GM18508 (cell line): ENCODE results near the gene EQTN.
A peak's percentile ranks its signal among the peaks of the same experiment; 100 is the strongest.

ENCODE experiments used
- ATAC-seq: cut with Tn5 transposase; IDR thresholded peaks from one replicate; pipeline ENCODE4 v1.9.1; 2021; ENCODE audit warnings: moderate number of reproducible peaks; ENCODE audit not compliant: insufficient read depth, unreplicated experiment

EQTN gene

DNA sequence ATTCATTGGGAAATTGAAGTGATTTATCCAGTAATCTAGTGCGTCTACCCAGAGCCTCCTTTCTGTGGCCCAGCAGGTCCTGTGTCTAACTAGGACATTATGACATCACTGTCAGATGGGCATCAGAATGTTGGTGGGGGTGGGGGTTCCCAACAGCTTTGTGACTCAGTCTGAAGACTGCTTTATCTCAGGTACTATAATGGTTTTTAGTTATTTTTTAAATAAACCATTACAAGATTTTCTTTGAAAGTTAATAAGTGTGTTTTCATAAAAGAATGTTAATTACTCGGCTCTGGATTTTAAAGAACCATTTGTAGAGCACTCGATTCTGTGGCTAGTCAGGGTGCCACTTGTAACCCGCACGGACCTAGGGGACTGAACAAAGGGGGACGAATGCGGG is at the start of gene EQTN:
TSS of gene EQTN (minus strand) at position 101 of the 400 bp plus-strand sequence. CDS start at position 6, 95 bp downstream.
- ATAC-seq: no peak

DNA sequence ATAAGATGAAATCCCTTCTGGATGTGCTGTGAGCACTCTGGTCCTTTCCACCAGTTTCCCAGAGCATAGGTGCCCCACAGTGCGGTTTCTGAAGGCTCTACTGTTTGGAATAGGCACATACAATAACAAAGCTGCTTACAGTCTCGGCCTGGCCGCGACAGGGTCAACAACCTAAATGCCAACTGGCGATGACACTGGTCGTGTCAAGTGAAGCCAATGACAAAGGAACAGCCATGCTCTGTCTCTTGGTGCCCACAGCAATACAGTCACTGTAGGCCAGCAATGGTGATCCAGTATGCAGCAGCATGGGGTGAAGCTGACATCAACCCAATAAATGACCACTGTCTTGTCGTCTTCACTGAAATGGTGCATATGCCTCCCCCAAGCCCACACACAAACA is 47.8 kb upstream of the EQTN start:
- ATAC-seq: no peak

DNA sequence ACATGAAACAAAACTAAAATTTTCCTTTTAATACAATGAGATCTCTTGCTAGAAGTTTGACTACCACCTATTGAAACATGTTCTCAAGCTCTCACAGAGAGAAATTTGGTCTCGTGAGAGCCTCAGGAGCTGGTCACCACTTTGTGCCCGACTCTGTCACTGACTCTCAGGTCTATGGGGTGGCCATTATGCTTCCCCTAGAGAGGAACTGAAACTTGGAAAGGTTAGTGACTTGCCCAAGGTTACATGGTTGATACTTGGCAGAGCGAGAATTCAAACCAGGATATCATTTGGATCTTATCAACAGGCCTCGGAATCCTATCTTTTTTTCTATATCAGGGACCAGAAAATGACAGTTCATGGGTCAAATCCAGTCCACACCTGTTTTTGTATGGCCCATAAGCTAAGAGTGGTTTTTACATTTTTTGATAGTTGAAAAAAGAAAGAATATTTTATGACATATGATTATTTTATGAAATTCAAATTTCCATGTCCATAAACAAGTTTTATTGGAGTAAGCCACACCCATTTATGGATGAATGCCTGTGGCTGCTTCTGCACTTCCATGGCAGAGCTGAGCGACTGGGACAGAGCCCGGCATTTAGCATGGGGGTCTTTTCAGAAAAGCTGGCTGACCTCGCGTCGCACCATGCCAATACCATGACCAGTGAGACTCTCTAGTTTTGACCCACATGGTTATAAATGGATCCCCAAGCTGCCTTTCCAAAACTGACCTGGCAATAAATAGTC is 44.8 kb upstream of the EQTN start:
- no peak for ATAC-seq

DNA sequence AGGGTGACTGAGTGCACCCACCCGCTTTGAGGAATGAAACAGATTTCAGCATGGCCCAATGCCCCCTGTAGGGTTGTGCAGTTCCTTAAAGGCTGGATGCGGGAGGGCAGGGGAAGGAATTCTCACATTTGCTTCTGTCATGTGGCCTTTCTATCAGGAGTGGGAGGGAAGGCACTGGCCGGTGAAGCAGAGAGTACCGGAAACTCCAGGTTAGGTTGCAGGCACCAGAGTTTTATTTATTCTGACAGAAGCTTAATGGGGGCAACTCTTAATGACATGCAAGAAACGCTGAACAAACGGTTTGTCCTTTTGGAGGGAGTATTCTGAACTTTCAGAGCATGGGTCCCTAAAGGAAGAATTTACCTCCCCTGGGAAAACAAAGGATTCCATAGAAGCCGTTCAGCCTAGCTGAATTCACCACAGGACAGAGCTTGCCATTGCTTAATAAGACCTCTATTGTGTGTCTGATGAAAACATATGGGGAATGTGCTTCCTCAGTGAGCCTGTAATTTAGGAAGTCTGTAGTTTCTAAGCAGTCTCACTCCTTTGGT is 44.1 kb upstream of the EQTN start:
- ATAC-seq: no peak

DNA sequence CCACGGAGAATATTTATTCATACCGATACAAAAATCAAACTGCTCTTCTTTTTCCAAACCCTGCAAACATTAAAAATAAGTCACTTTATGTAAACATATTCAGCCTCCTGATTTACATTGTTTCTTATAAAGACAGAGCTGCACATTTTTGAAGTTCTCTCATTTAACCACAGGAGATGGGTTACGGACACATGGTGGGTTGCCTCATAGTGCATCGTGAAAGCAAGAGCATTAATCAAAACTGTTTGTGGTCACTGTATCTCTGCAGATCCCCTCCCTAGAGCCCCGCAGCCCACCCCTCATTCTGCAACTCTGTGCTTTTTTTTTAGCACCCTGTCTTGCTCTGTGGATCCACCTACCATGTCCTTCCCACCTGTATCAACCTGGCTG is 43.3 kb upstream of the EQTN start:
- no peak for ATAC-seq

DNA sequence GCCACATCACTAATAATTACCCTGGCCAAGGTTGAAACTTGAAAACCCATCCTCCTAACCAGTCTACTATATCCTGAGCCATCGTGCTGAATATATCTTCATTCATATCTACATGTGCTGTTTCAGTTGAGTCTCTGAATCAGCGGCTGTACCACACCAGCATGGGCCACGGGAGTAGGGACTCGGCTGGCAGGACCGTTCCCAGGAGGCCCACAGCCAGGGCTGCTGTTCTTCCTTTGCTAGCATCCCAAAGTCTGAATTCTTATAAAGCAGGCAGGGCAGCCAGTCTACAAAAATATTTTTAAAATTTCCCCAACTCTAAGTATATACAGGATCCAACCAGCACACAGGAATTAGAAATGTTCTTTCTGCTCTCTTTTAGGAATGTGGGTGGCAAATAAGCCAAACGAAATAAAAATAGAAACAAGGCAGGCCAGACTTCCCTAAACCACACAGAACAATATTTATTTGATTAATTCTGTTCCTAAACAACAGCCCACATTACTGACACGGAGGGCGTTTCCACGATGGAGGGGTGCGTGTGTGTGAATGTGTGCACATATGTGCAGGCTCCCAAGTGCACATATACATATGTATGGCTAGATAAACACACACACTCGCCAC is 42.8 kb upstream of the EQTN start:
- no peak for ATAC-seq

DNA sequence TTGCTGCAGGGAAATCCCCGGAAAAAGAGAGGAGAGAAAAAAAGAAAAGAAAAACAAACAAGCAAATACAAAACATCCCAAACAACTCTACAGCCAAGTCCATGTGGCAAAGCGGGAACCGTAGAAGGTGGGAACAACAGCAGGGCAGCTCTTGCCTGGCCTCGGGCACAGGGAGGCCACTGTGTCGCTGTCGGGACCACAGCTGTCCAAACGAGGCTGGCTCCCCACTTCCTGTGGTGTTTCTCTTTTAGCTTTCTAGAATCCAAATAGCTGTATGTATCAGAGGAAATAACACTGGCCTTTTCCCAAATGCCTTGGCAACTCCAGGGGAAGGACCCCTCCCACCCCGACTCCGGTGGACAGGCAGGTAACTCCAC is 41.6 kb upstream of the EQTN start:
- ATAC-seq: no peak

DNA sequence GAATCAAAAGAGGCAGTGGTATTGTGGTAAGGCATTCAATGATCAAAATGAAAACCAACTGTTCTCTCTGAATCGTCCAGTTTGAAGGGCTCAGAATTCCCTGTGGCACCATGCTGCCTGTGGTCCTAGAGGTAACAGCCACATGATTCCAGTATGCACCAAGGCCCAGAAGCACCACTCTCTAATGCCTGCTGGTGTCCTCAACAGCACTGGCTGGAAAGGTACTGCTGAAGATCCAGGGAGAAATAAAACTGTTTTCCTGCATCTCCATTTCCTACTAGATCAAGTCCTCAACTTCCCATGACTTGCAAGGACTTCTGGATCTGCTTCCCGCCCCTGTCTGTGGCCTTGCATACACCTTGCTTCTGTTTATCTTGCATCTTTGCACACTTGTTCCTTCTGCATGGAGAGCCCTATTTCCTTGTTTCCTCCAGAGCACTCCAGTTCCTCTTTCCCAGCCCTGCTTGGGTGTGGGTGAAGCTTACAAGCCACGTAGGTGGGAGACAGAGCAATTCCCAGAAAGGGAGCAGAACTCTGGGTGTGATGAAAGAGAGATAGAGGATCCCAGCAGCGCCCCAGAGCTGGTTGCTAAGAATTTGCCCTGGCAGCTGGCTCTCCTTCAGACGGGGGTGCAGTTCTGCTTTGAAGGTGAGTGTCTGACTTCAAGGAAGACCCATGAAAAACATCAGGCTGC is 41.0 kb upstream of the EQTN start:
- ATAC-seq: no peak

DNA sequence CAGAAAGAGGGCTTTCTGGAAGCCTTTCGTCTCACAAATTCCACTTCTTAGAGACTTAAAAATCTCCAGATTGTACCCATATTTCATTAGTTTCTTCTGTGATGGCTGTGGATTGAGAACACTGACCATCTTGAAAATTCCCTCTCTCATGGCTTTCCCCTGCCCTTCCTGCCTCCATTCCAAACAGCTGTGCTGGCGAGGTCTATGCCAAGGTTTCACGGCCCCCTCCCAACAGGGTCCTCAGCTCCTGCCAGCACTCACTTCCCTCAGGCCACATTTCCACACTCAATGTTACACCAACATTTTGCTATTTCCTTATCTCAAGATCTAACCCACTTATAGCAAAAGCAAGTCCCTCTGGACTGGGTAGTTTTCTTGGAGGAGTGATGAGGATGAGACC is 40.3 kb upstream of the EQTN start:
- no peak for ATAC-seq

DNA sequence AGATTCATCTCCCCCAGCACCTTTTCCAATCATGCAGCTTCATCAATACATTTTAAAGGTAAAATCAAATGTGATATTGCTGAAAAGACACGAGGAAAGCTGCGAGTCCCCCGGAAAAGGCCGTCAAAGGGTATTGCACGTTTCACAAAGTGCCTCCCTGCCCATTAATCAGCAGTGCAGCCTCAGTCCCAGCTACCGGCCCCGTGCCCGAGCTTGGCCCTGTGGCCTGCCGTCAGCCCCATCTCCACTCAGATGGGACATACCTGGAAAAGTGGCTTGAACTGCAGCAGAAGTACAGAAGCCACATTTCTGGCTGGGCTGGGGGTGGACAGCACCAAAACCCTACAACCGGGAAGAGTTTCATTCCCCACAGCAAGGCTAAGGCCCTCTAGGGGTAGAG is 39.9 kb upstream of the EQTN start:
- ATAC-seq: no peak

DNA sequence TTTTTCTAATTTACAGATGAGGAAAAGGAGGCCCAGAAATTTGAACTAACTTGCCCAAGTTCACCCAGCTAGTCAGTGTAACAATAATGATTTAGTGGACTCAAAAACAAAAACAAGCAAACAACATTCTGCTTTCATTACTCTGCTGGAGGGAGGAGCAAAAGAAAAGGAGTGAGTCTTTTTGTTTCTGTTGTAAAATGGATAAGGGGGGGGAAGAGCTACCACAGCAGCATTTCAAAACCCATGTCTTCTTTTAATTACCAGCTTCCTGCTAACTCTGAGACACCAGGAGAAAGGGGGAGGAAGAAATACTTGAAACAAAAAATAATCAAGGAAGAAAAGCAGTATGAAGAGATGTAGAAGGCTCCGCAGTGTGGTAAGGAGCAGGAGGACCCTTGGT is 39.2 kb upstream of the EQTN start:
- ATAC-seq: no peak

DNA sequence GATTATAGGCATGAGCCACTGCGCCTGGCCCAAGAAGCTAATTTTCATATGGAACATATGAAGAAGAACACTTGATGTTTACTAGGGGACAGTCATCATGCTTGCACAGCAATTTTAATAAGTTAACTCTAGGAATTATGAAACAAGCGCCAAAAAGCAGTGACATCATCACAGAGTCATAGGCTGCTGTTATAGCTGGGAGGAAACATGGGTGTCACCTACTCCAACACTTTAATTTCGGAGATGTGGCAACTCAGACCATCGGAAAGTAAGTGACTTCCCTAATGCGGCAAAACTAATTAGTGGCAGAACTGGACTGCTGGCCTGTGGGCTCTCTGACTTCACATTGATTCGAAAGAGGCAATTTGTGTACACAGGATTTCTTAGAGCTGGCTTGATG is 38.1 kb upstream of the EQTN start:
- no peak for ATAC-seq

DNA sequence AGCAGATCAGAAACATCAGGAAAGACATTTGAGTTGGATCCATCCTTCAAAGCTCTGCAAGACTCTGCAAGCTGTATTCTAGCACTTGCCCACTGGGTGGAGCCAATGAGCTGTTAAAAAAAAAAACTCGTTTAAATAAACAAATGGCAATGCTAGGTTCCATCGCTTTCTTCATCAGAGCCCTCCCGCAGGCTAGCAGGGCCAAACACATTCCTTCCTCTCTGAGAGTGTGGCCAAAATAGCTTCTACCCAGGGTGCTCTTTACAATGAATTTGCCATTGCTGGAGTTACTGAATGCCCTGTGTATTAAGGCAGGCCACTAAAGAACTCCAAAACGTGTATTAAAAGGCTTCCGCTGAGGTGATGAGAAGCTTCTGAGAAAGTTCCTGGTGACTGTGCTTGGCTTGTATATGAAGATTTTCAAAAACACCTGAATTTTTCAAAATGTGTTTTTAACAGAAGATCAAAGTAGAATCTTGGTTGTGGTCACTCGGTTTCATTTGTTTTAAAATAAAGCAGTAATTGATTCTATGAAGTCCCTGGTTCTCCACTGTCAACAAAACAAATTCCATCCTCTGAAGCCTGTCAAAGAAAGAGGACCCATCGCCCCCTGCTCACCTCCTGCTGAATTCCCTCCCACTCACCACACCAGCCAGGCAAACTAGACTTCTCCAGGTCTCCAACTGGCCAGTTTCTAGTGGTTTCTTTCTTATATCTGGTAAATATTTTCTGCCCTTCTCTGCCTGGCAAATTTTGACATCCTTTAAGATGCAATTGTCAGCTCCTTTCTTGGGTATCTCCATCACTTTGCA is 36.5 kb upstream of the EQTN start:
- ATAC-seq: peak; percentile 92

DNA sequence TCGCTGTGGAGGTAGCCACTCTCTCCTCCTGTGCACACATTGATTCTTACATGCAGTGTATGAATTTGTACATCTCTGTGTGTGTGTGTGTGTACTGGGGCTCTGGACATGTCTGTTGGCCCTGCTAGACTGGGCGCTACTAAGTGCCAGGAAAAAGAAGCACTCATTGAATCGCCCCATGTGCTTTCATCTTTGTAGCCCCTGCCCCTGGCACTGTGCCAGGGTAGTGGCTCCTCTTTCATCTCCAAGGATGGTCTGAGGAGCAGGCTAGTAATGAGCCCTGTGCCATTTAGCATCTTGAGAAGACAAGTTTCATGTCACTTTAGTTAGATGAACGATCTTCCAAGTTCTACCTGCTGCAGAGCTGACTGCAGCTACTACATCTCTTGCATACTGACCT is 34.4 kb upstream of the EQTN start:
- ATAC-seq: no peak

DNA sequence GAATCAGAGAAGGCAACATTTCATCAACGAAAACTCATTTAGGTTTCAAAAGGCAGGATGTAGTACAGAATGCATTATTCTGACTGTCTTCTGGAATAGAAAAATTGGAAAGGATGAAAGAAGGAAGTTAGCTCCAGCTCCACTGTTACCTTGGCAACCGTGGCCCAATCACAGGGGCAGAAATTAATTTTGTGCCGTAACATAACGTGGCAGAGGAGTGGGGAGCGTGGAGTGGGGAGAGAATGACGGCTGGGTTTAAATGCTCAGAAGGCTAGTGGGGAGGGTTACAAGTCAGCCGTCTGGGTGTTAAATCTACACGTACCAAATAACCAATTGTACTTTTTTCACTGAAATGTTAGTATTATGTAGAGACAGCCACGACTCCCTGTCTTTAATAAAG is 32.3 kb upstream of the EQTN start:
- ATAC-seq: no peak

DNA sequence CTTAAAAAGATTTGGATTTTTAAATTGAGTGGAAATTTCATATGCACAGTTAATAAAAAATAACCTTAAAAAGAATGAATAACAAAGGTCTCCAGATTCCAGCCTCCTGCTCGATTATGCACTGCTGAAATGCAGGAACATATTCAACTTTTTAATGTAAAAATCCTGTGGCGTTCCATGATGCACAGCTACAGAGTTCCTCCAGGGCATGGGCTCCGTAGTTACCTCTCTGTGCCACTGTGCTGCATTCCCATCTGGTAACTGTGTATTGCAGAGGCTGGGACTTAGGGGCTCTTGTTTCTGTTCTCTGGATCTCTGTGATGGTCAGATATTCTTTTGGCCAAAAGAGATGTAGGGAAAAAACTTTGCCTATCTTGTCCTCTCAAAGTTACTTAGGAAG is 31.5 kb upstream of the EQTN start:
- no peak for ATAC-seq

DNA sequence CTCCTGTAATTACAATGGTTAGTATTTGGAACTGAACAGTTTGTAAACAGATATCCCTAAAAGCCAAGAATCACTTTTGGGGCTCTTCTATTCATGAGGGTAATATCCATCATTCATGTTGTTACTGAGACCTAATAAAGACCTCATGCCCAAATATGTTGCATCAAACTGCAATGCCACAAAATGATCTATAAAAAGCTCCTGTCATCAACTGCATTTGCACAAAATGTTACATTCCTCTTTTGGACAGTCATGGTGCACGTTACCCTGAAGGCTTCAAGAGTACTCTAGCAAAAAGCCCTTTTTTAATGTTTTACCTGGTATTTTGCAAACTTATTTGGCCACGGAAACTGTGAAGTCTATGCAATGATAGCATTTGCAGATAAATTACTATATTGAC is 14.2 kb upstream of the EQTN start:
- ATAC-seq: no peak

DNA sequence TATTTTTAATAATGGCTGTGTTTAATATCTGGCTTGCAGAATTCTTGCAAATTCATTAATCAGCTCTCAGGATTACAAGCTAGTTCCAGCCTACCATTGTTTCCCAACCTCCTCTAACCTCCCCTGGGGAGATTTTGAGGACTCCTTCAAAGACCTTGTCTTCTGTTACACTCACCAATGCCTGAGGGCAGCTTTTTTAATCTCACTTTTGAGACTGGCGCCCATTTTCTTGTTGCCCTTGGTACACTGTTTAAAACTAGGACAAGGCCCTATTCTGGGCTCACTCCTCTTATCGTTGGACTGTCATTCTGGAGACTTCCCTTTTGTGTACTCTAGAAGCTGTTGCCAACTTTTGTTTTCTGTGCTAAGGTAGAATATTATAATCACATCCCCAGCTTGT is 13.6 kb upstream of the EQTN start:
- no peak for ATAC-seq

DNA sequence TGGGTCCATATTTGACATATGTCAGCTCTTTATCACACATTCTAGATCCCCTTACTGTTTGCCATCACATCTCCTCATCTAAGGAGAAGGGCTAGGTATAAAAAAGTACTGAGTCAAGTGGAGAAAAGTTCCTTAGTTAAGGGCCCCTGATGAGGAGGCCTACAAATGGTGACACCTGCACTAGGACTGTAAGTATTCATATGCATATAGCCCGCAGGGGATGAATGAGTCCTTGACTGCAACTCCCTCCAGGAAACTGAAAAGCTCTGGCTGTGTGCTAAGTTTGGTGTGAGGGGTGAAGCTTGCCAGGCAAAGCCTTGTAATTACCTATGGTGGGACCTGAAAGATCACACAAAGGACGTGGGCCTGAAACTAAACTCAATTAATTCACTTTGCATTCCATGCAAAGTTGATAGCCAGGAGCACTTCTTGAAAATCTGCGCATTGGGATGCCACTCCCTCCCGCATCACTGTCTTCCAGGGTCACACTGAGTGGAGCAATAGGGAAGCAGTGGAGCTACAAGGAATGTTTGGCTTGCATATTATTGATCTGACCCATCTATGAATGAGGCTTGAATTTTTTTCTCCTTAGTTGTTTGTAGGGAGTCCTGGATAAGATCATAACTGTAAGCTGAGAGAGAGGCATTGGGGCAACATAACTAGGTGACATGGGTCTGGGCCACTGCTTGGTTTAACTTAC is 11.9 kb upstream of the EQTN start:
- ATAC-seq: no peak

DNA sequence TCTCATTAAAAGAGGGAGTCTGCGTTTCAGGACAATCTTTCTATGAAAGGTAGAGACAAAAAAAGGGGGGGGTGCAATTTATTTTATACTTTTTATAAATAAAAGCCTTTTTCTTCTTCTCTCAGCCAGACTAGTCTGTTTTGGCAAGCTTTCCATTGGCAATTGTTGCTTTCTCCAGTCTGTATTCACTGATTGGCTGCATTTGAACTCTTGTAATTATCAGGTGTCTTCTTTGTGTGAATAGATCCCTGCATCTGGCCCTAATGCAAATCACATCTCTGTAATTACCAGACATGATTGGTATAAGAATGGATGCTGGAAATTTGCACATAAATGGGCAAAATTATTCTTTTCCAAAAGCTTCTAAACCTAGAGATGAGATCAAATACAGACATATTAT is 7.6 kb upstream of the EQTN start:
- no peak for ATAC-seq
